GM18858 (cell line): ENCODE data around the gene CCDC152.
"Not testable (repeated sequence)": the region's sequence is repeated elsewhere in the genome, so short reads cannot be mapped to it uniquely, and the experiment has no call there.

Source experiments
- ATAC-seq: cut with Tn5 transposase; IDR thresholded peaks from one replicate; pipeline ENCODE4 v1.9.1; 2021; ENCODE audit not compliant: unreplicated experiment

The CCDC152 gene

GRCh38 chr5:42811591-42812446 is 55.2 kb downstream of the CCDC152 start, which contains the start of gene SELENOP:
SELENOP (minus strand) TSS chr5:42811892; CDS start chr5:42808353, 3,539 bp downstream.
- ATAC-seq = no peak

GRCh38 chr5:42812620-42813019 is 56.0 kb downstream of the CCDC152 start:
- no peak for ATAC-seq

- ATAC-seq = no peak
Measured at GRCh38 chr5:42813533-42813932, 56.9 kb downstream of the CCDC152 start.

GRCh38 chr5:42816546-42816945 is 59.9 kb downstream of the CCDC152 start:
- not testable (repeated sequence) for ATAC-seq

GRCh38 chr5:42819745-42820144 is 63.1 kb downstream of the CCDC152 start:
- no peak for ATAC-seq

GRCh38 chr5:42822548-42822947 is 65.9 kb downstream of the CCDC152 start:
- no peak for ATAC-seq

- no peak for ATAC-seq
Measured at GRCh38 chr5:42824347-42824976, 67.8 kb downstream of the CCDC152 start.

GRCh38 chr5:42825422-42826148 is 69.0 kb downstream of the CCDC152 start:
- ATAC-seq = no peak

- no peak for ATAC-seq
Measured at GRCh38 chr5:42826757-42827515, 70.3 kb downstream of the CCDC152 start.

- ATAC-seq = no peak
Measured at GRCh38 chr5:42828671-42829070, 72.1 kb downstream of the CCDC152 start.

- ATAC-seq = no peak
Measured at GRCh38 chr5:42830924-42831323, 74.3 kb downstream of the CCDC152 start.

- ATAC-seq = no peak
Measured at GRCh38 chr5:42832060-42832459, 75.4 kb downstream of the CCDC152 start.

GRCh38 chr5:42836070-42836769 is 79.6 kb downstream of the CCDC152 start:
- ATAC-seq = no peak

GRCh38 chr5:42837601-42838000 is 81.0 kb downstream of the CCDC152 start:
- ATAC-seq = no peak

GRCh38 chr5:42839196-42839595 is 82.6 kb downstream of the CCDC152 start:
- no peak for ATAC-seq

- no peak for ATAC-seq
Measured at GRCh38 chr5:42840269-42840668, 83.7 kb downstream of the CCDC152 start.

GRCh38 chr5:42840842-42841567 is 84.4 kb downstream of the CCDC152 start:
- ATAC-seq = no peak

GRCh38 chr5:42842921-42843641 is 86.5 kb downstream of the CCDC152 start:
- no peak for ATAC-seq
